Measurements from ENCODE around the gene TSPO. TPM values are rescaled to one million over a fixed set of nuclear protein-coding genes. Genes with fewer than 3 reads are reported as not detected.
A peak's percentile ranks its signal among the peaks of the same experiment; 100 is the strongest.

The TSPO gene
- total and polyA plus RNA-seq, 2 of the 13 experiments (the other 11 are each of a cell fraction or from before 2014, with no cell fraction given): 0.46 to 1.4 TPM

GRCh38 chr22:43187171-43188099, 36.1 kb downstream of the TSPO start (continued):
- no peak for TF ChIP-seq NBN (conservative IDR thresholded peaks at IDR 0.05)
- peak; percentile 31; the same call in 1 of the 2 replicates for TF ChIP-seq ZSCAN31 (CRISPR knock-in tag; IDR thresholded peaks at IDR 0.05; ENCODE audit: low read depth)
- TF ChIP-seq ZNF430 (CRISPR knock-in tag; IDR thresholded peaks at IDR 0.05): no peak
- TF ChIP-seq RFX5 (IDR thresholded peaks at IDR 0.05; ENCODE audit: low read depth, low read length): peak; percentile 22; the same call in 1 of the 2 replicates
- TF ChIP-seq GLI4 (CRISPR knock-in tag; IDR thresholded peaks at IDR 0.05; ENCODE audit: borderline replicate concordance): no peak
- TF ChIP-seq PHF20 (CRISPR knock-in tag; IDR thresholded peaks at IDR 0.05): peak; percentile 94
- TF ChIP-seq MAFF (IDR thresholded peaks at IDR 0.05; ENCODE audit: low read depth, low read length): no peak
- TF ChIP-seq ZNF20 (CRISPR knock-in tag; IDR thresholded peaks at IDR 0.05): no peak
- TF ChIP-seq RAD51 (IDR thresholded peaks at IDR 0.05; ENCODE audit: borderline replicate concordance): no peak
- TF ChIP-seq BRD4 (CRISPR knock-in tag; IDR thresholded peaks at IDR 0.05): no peak; the same call in none of the 2 replicates
- no peak for TF ChIP-seq WIZ (CRISPR knock-in tag; IDR thresholded peaks at IDR 0.05)
- no peak for TF ChIP-seq ZNF562 (CRISPR knock-in tag; IDR thresholded peaks at IDR 0.05; ENCODE audit: borderline replicate concordance)
- TF ChIP-seq ZNF10 (CRISPR knock-in tag; IDR thresholded peaks at IDR 0.05; ENCODE audit: borderline replicate concordance, low read depth): no peak
- TF ChIP-seq THAP11 (CRISPR knock-in tag; IDR thresholded peaks at IDR 0.05): peak; percentile 91
- no peak for TF ChIP-seq MLXIP (CRISPR knock-in tag; IDR thresholded peaks at IDR 0.05; ENCODE audit: borderline replicate concordance)
- TF ChIP-seq FOXC1 (CRISPR knock-in tag; IDR thresholded peaks at IDR 0.05; ENCODE audit: borderline replicate concordance): peak; percentile 17; the same call in 1 of the 2 replicates
- TF ChIP-seq MIER2 (CRISPR knock-in tag; IDR thresholded peaks at IDR 0.05): 0 out of 2 replicates have a peak, but pooled peaks have one; percentile 37
- peak; percentile 89 for TF ChIP-seq ZBED4 (CRISPR knock-in tag; IDR thresholded peaks at IDR 0.05; ENCODE audit: borderline replicate concordance)
- TF ChIP-seq SPEN (CRISPR knock-in tag; IDR thresholded peaks at IDR 0.05; ENCODE audit: low read depth): peak; percentile 92
- no peak; the same call in 1 of the 2 replicates for TF ChIP-seq ZNF746 (CRISPR knock-in tag; IDR thresholded peaks at IDR 0.05)
- TF ChIP-seq CBX2 (IDR thresholded peaks at IDR 0.05; ENCODE audit: low read depth, low read length): no peak
- TF ChIP-seq CBX2 (CRISPR knock-in tag; IDR thresholded peaks at IDR 0.05; ENCODE audit: low read depth): no peak
- no peak for TF ChIP-seq REXO4 (CRISPR knock-in tag; IDR thresholded peaks at IDR 0.05; ENCODE audit: borderline replicate concordance)
- TF ChIP-seq HOXA7 (CRISPR knock-in tag; IDR thresholded peaks at IDR 0.05): no peak
- TF ChIP-seq MAFG (CRISPR knock-in tag; IDR thresholded peaks at IDR 0.05): no peak

Data from HepG2 (cell line).